WTC11 (cell line): ENCODE data around the gene WDR36. TPM values are rescaled to one million over a fixed set of nuclear protein-coding genes. Genes with fewer than 3 reads are reported as not detected.

Source experiments
- ATAC-seq: fragments of 200-7000 bp; cut with Tn5 transposase; 2 replicates; pipeline ENCODE4 v1.10.0; 2021; ENCODE audit warnings: mild to moderate bottlenecking, moderate library complexity
- CTCF ChIA-PET: fragments of 300-600 bp; sonication (Branson Sonifier 250); formaldehyde crosslinking; loops from one replicate; lab custom pipeline; 2021; ENCODE audit warnings: antibody characterized with exemption; lab: Charles Lee
- POLR2A ChIA-PET: fragments of 350-600 bp; sonication (Branson Sonifier 250); formaldehyde crosslinking; loops from one replicate; lab custom pipeline; 2021; ENCODE audit warnings: antibody characterized with exemption; lab: Charles Lee
- DNase-seq: peaks from one replicate; pipeline ENCODE4 v3.0.0; 2021; ENCODE audit warnings: low spot score
- H3K27ac Mint-ChIP-seq: 2 replicates; pipeline ENCODE4 v1.8.0; 2021; ENCODE audit warnings: mixed read lengths
- H3K27me3 Mint-ChIP-seq: 2 replicates; pipeline ENCODE4 v1.8.0; 2021; ENCODE audit warnings: low read depth, mild to moderate bottlenecking, moderate library complexity, mixed read lengths
- H3K36me3 Mint-ChIP-seq: 2 replicates; pipeline ENCODE4 v1.8.0; 2021; ENCODE audit warnings: mixed read lengths
- H3K4me1 Mint-ChIP-seq: 2 replicates; pipeline ENCODE4 v1.8.0; 2022; ENCODE audit warnings: mixed read lengths
- H3K4me3 Mint-ChIP-seq: 2 replicates; pipeline ENCODE4 v1.8.0; 2021; ENCODE audit warnings: mild to moderate bottlenecking, moderate library complexity, mixed read lengths
- H3K9me3 Mint-ChIP-seq: 2 replicates; pipeline ENCODE4 v1.8.0; 2021; ENCODE audit warnings: mixed read lengths
- AFF4 ChIP-seq: sonication (generic); formaldehyde crosslinking; IDR thresholded peaks from 2 replicates; pipeline ENCODE4 v1.8.1; 2023; ENCODE audit warnings: mild to moderate bottlenecking, missing genetic modification reagents, borderline replicate concordance
- ATF1 ChIP-seq: sonication (generic); formaldehyde crosslinking; IDR thresholded peaks from 2 replicates; pipeline ENCODE4 v1.8.1; 2023; ENCODE audit warnings: mild to moderate bottlenecking, moderate library complexity, missing genetic modification reagents
- CREB1 ChIP-seq: sonication (generic); formaldehyde crosslinking; IDR thresholded peaks from 2 replicates; pipeline ENCODE4 v1.8.0; 2023; ENCODE audit warnings: mild to moderate bottlenecking, missing genetic modification reagents
- CREM ChIP-seq: sonication (generic); formaldehyde crosslinking; IDR thresholded peaks from 2 replicates; pipeline ENCODE4 v1.8.1; 2022; ENCODE audit warnings: mild to moderate bottlenecking, missing genetic modification reagents, moderate library complexity
- ELF4 ChIP-seq: sonication (generic); formaldehyde crosslinking; IDR thresholded peaks from 2 replicates; pipeline ENCODE4 v1.8.1; 2022; ENCODE audit warnings: low read depth, mild to moderate bottlenecking, moderate library complexity, missing genetic modification reagents
- ETV6 ChIP-seq: sonication (generic); formaldehyde crosslinking; IDR thresholded peaks from 2 replicates; pipeline ENCODE4 v1.8.1; 2022; ENCODE audit warnings: mild to moderate bottlenecking, missing genetic modification reagents
- GABPB1 ChIP-seq: sonication (generic); formaldehyde crosslinking; IDR thresholded peaks from 2 replicates; pipeline ENCODE4 v1.8.1; 2023; ENCODE audit warnings: mild to moderate bottlenecking, missing genetic modification reagents
- GTF2I ChIP-seq: fragments of 250-450 bp; sonication (Bioruptor Pico); conservative IDR thresholded peaks from 2 replicates; pipeline ENCODE4 v1.4.0; 2021; ENCODE audit warnings: mild to moderate bottlenecking
- NR1H2 ChIP-seq: sonication (generic); formaldehyde crosslinking; IDR thresholded peaks from 2 replicates; pipeline ENCODE4 v1.9.0; 2021; ENCODE audit warnings: mild to moderate bottlenecking, moderate library complexity, missing genetic modification reagents
- NR3C1 ChIP-seq: sonication (generic); formaldehyde crosslinking; conservative IDR thresholded peaks from 2 replicates; pipeline ENCODE4 v1.8.1; 2023; ENCODE audit warnings: low read depth, mild to moderate bottlenecking, missing genetic modification reagents
- OVOL2 ChIP-seq: fragments of 250-450 bp; sonication (Bioruptor Pico); IDR thresholded peaks from 2 replicates; pipeline ENCODE4 v1.9.0; 2021; ENCODE audit warnings: mild to moderate bottlenecking, borderline replicate concordance
- RELA ChIP-seq: sonication (generic); formaldehyde crosslinking; IDR thresholded peaks from 2 replicates; pipeline ENCODE4 v1.8.1; 2022; ENCODE audit warnings: missing genetic modification reagents, mild to moderate bottlenecking, borderline replicate concordance
- SMAD3 ChIP-seq: sonication (generic); formaldehyde crosslinking; IDR thresholded peaks from 2 replicates; pipeline ENCODE4 v1.8.0; 2022; ENCODE audit warnings: missing genetic modification reagents, mild to moderate bottlenecking, borderline replicate concordance
- ZBTB21 ChIP-seq: sonication (generic); formaldehyde crosslinking; IDR thresholded peaks from 2 replicates; pipeline ENCODE4 v1.8.1; 2023; ENCODE audit warnings: mild to moderate bottlenecking, missing genetic modification reagents, borderline replicate concordance
- ZNF121 ChIP-seq: sonication (generic); formaldehyde crosslinking; IDR thresholded peaks from 2 replicates; pipeline ENCODE4 v1.8.0; 2023; ENCODE audit warnings: missing genetic modification reagents
- ZNF416 ChIP-seq: fragments of 250-450 bp; sonication (Bioruptor Pico); IDR thresholded peaks from 2 replicates; pipeline ENCODE4 v1.9.0; 2021; ENCODE audit warnings: mild to moderate bottlenecking, inconsistent platforms
- ZNF423 ChIP-seq: fragments of 250-450 bp; sonication (Bioruptor Pico); IDR thresholded peaks from 2 replicates; pipeline ENCODE4 v2.1.2; 2022; ENCODE audit warnings: mild to moderate bottlenecking, moderate library complexity
- total RNA-seq: library from RNA; stranded (reverse); gene quantifications from 3 replicates; pipeline ENCODE4 v1.2.3, GENCODE V29; 2021
- TF ChIP-seq, protein P1 (sequence below): sonication (generic); formaldehyde crosslinking; IDR thresholded peaks from 2 replicates; pipeline ENCODE4 v1.8.1; 2022; ENCODE audit warnings: missing genetic modification reagents, borderline replicate concordance
- TF ChIP-seq, protein P2 (sequence below): sonication (generic); formaldehyde crosslinking; IDR thresholded peaks from 2 replicates; pipeline ENCODE4 v1.8.1; 2022; ENCODE audit warnings: low read depth, mild to moderate bottlenecking, moderate library complexity, missing genetic modification reagents, borderline replicate concordance
- TF ChIP-seq, protein P3 (sequence below): sonication (generic); formaldehyde crosslinking; IDR thresholded peaks from 2 replicates; pipeline ENCODE4 v1.8.0; 2022; ENCODE audit warnings: mild to moderate bottlenecking, missing genetic modification reagents

The WDR36 gene
- total RNA-seq, 1 experiment from 2014 or later, result 34.1 TPM

- Mint-ChIP-seq H3K36me3 (peaks cover 56% of the 10 kb centered on the region), H3K9me3 (no peaks in the 10 kb centered on the region), H3K27ac (no peak overlapping the region), H3K27me3 (no peaks in the 10 kb centered on the region), H3K4me1 (no peaks in the 10 kb centered on the region), H3K4me3 (no peak overlapping the region)
- CTCF ChIA-PET, result no interaction called here
- ATAC-seq (no peak), DNase-seq (no peak)
- POLR2A ChIA-PET, result no interaction called here
- TF ChIP-seq OVOL2 (no peak), ZNF416 (CRISPR knock-in tag) (no peak), GTF2I (CRISPR knock-in tag) (no peak), ZNF423 (CRISPR knock-in tag) (no peak), ATF1 (CRISPR knock-in tag) (no peak), NR1H2 (CRISPR knock-in tag) (no peak), ELF4 (CRISPR knock-in tag) (no peak), ZBTB21 (CRISPR knock-in tag) (no peak), ETV6 (CRISPR knock-in tag) (no peak), CREB1 (CRISPR knock-in tag) (no peak), RELA (CRISPR knock-in tag) (no peak), SMAD3 (CRISPR knock-in tag) (no peak), AFF4 (CRISPR knock-in tag) (no peak), CREM (no peak), GABPB1 (CRISPR knock-in tag) (no peak), NR3C1 (CRISPR knock-in tag) (no peak), ZNF121 (CRISPR knock-in tag) (no peak)
- TF ChIP-seq, protein P1, sequence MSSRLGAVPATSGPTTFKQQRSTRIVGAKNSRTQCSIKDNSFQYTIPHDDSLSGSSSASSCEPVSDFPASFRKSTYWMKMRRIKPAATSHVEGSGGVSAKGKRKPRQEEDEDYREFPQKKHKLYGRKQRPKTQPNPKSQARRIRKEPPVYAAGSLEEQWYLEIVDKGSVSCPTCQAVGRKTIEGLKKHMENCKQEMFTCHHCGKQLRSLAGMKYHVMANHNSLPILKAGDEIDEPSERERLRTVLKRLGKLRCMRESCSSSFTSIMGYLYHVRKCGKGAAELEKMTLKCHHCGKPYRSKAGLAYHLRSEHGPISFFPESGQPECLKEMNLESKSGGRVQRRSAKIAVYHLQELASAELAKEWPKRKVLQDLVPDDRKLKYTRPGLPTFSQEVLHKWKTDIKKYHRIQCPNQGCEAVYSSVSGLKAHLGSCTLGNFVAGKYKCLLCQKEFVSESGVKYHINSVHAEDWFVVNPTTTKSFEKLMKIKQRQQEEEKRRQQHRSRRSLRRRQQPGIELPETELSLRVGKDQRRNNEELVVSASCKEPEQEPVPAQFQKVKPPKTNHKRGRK (CRISPR knock-in tag), result no peak
- TF ChIP-seq, protein P2, sequence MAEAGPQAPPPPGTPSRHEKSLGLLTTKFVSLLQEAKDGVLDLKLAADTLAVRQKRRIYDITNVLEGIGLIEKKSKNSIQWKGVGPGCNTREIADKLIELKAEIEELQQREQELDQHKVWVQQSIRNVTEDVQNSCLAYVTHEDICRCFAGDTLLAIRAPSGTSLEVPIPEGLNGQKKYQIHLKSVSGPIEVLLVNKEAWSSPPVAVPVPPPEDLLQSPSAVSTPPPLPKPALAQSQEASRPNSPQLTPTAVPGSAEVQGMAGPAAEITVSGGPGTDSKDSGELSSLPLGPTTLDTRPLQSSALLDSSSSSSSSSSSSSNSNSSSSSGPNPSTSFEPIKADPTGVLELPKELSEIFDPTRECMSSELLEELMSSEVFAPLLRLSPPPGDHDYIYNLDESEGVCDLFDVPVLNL (CRISPR knock-in tag), result no peak
- TF ChIP-seq, protein P3, sequence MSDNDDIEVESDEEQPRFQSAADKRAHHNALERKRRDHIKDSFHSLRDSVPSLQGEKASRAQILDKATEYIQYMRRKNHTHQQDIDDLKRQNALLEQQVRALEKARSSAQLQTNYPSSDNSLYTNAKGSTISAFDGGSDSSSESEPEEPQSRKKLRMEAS (CRISPR knock-in tag), result no peak
Measured at GRCh38 chr5:111099058-111099778, 7.1 kb downstream of the WDR36 start.
